Breast epithelium (tissue), 4 donors: ENCODE data around the gene OR2T2. TPM values are rescaled to one million over a fixed set of nuclear protein-coding genes. Genes with fewer than 3 reads are reported as not detected.
"Not testable (repeated sequence)": the region's sequence is repeated elsewhere in the genome, so short reads cannot be mapped to it uniquely, and the experiment has no call there.

ENCODE experiments used
- DNase-seq, 2 donors: peaks; one replicate each; pipeline ENCODE4 v3.0.0-alpha.2; 2019; ENCODE audit warnings: low spot score in 2 of 2
- H3K27ac ChIP-seq, 2 donors: fragments of 200-600 bp; sonication (generic) in 1 of 2; one replicate each; pipeline ENCODE4 v1.5.1; 2016 to 2019; ENCODE audit warnings: mild to moderate bottlenecking in 1 of 2
- H3K27me3 ChIP-seq, 2 donors: fragments of 200-600 bp; sonication (generic) in 1 of 2; one replicate each; pipeline versions ENCODE4 v1.5.1 to v1.6.0; 2017 to 2019; ENCODE audit warnings: control low read depth in 1 of 2, mild to moderate bottlenecking in 1 of 2
- H3K36me3 ChIP-seq: fragments of 200-600 bp; one replicate; pipeline ENCODE4 v1.5.1; 2019
- H3K4me1 ChIP-seq, 2 donors: fragments of 200-600 bp; sonication (generic); one replicate each; pipeline ENCODE4 v1.5.1; 2016 to 2019; ENCODE audit warnings: control low read depth in 1 of 2
- H3K4me3 ChIP-seq, 3 donors: fragments of 200-600 bp; sonication (generic); 1 replicate in 2 of 3; 2 replicates in 1 of 3; pipeline ENCODE4 v1.5.1; 2016 to 2019; ENCODE audit warnings: mild to moderate bottlenecking in 3 of 3, moderate library complexity in 2 of 3
- H3K9me3 ChIP-seq, 2 donors: fragments of 200-600 bp; sonication (generic) in 1 of 2; one replicate each; pipeline ENCODE4 v1.5.1; 2016 to 2019; ENCODE audit warnings: control low read depth in 1 of 2
- CTCF ChIP-seq, 3 donors: fragments of 450-650 bp; IDR thresholded peaks; one replicate each; pipeline ENCODE4 v1.5.1; 2016 to 2017; ENCODE audit warnings: antibody characterized with exemption in 3 of 3, mild to moderate bottlenecking in 3 of 3, moderate library complexity in 3 of 3
- POLR2A ChIP-seq: fragments of 450-650 bp; IDR thresholded peaks from one replicate; pipeline ENCODE4 v1.6.1; 2016; ENCODE audit warnings: antibody characterized with exemption, mild to moderate bottlenecking, moderate library complexity
- POLR2AphosphoS5 ChIP-seq, 3 donors: sonication (generic); formaldehyde crosslinking; IDR thresholded peaks; one replicate each; pipeline ENCODE4 v1.6.1; 2017; ENCODE audit warnings: antibody characterized with exemption in 3 of 3
- intact Hi-C: fragments of 100-400 bp; cut with DNase I; formaldehyde crosslinking; loops from one replicate; pipeline ENCODE4 v1.15.1; 2023; ENCODE audit warnings: low total_unique reads
- total RNA-seq, 3 donors: library from RNA; depleted of rRNA; stranded (reverse); fragments of >200 nt; gene quantifications; one replicate each; pipeline ENCODE4 v1.1.0, GENCODE V29; 2016

Gene OR2T2
- total RNA-seq, 3 donors from 2014 or later = not detected

DNA sequence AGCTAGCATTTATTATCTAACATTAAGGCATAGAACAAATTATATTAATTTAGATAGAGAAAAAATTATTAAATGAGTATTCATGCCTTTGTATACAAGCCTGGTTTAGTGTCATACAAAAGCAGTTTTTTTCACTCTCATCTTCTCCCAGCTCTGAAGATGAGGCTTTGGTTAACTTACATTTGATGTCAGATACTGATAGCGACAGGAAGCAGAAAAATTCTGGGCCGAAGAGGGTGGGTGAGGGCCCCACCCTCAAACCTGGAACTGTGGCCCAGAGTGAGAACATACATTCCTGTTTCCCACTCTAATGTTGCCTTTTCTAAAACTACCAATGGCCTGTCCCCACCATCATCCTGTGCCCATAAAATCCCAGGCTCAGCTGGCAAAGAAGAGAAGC, 27.6 kb upstream of the OR2T2 start:
- Histone ChIP-seq H3K9me3 (peaks cover 0 to 18% of the 10 kb centered on the region in 2 donors), H3K4me3 (no peak overlapping the region), H3K27me3 (no peaks in the 10 kb centered on the region), H3K27ac (no peak overlapping the region), H3K4me1 (no peaks in the 10 kb centered on the region), H3K36me3 (no peaks in the 10 kb centered on the region)
- DNase-seq = no peak
- intact Hi-C loops = no loop called here
- TF ChIP-seq CTCF (IDR thresholded peaks at IDR 0.05) = no peak
- TF ChIP-seq POLR2A = no peak
- no peak for TF ChIP-seq POLR2AphosphoS5 (IDR thresholded peaks at IDR 0.05)

GRCh38 chr1:248421384-248421783, 24.1 kb upstream of the OR2T2 start:
- Histone ChIP-seq H3K27ac (no peak overlapping the region), H3K4me1 (no peaks in the 10 kb centered on the region), H3K27me3 (no peaks in the 10 kb centered on the region), H3K4me3 (no peak overlapping the region), H3K36me3 (no peaks in the 10 kb centered on the region), H3K9me3 (peaks cover 0 to 18% of the 10 kb centered on the region in 2 donors)
- TF ChIP-seq POLR2AphosphoS5 (IDR thresholded peaks at IDR 0.05) = no peak
- no peak for TF ChIP-seq POLR2A
- TF ChIP-seq CTCF (IDR thresholded peaks at IDR 0.05) = no peak
- intact Hi-C loops = no loop called here
- no peak for DNase-seq

DNA sequence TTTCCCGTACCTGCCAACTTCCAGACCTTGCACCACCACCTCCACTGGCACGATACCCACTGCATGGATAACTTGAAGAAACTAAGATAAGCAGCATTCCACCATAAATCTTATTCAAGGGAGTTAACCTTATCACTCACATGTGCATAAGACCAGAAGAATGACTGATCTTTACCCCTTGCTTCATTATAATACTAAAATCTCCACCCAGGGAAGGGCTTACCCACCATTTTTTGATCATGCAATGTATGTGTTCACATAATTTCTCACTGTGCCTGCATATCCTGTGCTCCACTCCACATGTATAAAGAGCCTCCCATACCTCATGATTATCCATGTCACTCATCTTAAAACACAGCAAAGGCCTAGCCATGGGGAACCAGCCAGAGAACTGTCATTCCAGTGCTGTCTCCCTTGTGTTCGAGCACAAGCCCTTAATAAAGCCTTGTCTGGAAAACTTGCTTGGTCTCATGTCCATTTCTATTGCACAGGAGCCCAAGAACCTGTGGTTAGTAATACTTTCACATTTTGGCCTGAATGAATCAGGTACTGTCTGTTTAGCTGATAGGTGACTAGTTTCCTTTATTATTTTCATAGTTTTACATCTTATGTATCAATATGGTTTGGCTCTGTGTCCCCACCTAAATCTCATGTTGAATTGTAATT, 17.8 kb upstream of the OR2T2 start:
- intact Hi-C loops, H3K9me3 ChIP-seq, H3K27me3 ChIP-seq, DNase-seq, H3K4me1 ChIP-seq, H3K36me3 ChIP-seq, H3K27ac ChIP-seq, H3K4me3 ChIP-seq: not testable (repeated sequence)

GRCh38 chr1:248428192-248428533, 17.3 kb upstream of the OR2T2 start:
- H3K27ac ChIP-seq, DNase-seq, intact Hi-C loops, H3K4me3 ChIP-seq, H3K27me3 ChIP-seq, H3K36me3 ChIP-seq, H3K9me3 ChIP-seq, H3K4me1 ChIP-seq: not testable (repeated sequence)

DNA sequence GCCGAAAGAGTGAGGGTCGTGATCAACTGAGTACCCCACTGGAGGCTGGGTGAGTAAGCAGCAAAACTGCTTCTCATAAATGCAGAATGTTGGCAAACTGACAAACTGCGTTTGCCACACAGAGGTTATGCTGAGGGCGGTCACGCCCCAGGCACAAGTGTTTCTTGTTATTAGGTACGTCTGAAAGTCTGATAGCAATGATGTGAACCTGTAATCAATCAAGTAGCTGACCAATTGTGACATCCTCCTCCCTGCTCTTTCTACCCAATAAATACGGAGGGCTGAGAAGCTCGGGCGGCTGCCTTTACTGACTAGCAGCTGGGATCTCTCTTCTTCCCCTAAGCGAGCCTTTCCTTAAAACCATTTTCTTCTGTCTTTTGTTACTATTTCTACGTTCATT, 13.8 kb upstream of the OR2T2 start:
- H3K27me3 ChIP-seq, intact Hi-C loops: not testable (repeated sequence)

GRCh38 chr1:248432201-248432600, 13.2 kb upstream of the OR2T2 start:
- H3K9me3 ChIP-seq, H3K36me3 ChIP-seq, H3K27me3 ChIP-seq, H3K4me3 ChIP-seq, DNase-seq, H3K27ac ChIP-seq, intact Hi-C loops, H3K4me1 ChIP-seq: not testable (repeated sequence)

More for the DNA sequence above, 13.8 kb upstream of the OR2T2 start:
- DNase-seq, H3K27ac ChIP-seq, H3K36me3 ChIP-seq, H3K9me3 ChIP-seq, H3K4me3 ChIP-seq, H3K4me1 ChIP-seq: not testable (repeated sequence)

GRCh38 chr1:248433811-248434415, 11.5 kb upstream of the OR2T2 start:
- intact Hi-C loops, H3K9me3 ChIP-seq, H3K36me3 ChIP-seq, H3K4me3 ChIP-seq, DNase-seq, H3K27me3 ChIP-seq, H3K4me1 ChIP-seq, H3K27ac ChIP-seq: not testable (repeated sequence)

GRCh38 chr1:248434913-248435312, 10.5 kb upstream of the OR2T2 start:
- intact Hi-C loops, H3K27me3 ChIP-seq, H3K36me3 ChIP-seq, H3K4me3 ChIP-seq, H3K4me1 ChIP-seq, H3K27ac ChIP-seq, DNase-seq, H3K9me3 ChIP-seq: not testable (repeated sequence)

GRCh38 chr1:248436303-248436702, 9.1 kb upstream of the OR2T2 start:
- H3K4me3 ChIP-seq, H3K27me3 ChIP-seq, H3K27ac ChIP-seq, DNase-seq, H3K9me3 ChIP-seq, H3K36me3 ChIP-seq, H3K4me1 ChIP-seq, intact Hi-C loops: not testable (repeated sequence)

DNA sequence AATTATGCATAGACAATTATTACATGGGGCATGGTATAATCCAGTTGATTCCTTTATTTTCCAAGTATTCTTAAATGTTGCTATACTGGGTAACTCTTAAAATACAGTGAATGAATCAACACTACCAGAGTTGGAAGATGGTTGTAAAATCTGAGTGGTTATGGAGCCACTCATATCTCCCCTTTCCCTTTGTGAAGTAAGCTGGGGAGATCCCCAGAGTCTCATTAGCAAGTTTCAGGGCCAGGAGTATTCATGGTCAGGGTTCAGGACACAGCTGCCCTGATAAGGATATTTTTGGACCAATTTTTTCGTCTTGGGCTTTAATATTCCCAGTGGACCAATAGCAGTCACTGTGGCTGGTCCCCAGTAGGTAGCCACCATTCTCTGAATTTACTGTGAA, 6.8 kb upstream of the OR2T2 start:
- H3K27me3 ChIP-seq, H3K27ac ChIP-seq, H3K4me1 ChIP-seq, H3K36me3 ChIP-seq, intact Hi-C loops, H3K4me3 ChIP-seq, DNase-seq, H3K9me3 ChIP-seq: not testable (repeated sequence)

DNA sequence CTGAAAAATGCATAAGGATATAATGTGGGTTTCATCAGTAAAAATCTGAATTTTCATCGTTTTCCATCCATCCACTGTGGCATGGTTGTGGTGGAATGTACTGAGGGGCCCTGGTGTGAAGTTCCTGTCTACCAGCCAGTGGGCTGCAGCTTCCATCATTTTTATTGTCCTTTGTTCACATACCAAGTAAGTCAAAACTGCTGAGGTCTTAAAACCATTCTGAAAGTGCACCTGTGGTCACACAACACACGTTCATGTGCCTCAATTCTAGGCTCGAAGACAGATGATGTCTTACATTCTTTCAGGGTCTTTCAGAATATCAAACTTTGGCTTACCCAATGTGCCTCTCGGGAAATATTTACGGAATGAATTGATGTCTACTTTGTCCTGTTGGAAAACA, 6.2 kb upstream of the OR2T2 start:
- H3K36me3 ChIP-seq, H3K27ac ChIP-seq, H3K4me3 ChIP-seq, H3K9me3 ChIP-seq, H3K27me3 ChIP-seq, DNase-seq, H3K4me1 ChIP-seq, intact Hi-C loops: not testable (repeated sequence)
